Adrenal gland (tissue), 12 donors: ENCODE data around the gene SH3BP4. TPM values are rescaled to one million over a fixed set of nuclear protein-coding genes. Genes with fewer than 3 reads are reported as not detected.

Experiments
- DNase-seq, 7 donors: peaks; one replicate each; pipeline ENCODE4 v3.0.0-alpha.2; 2019 to 2020
- H3K27ac ChIP-seq, 5 donors: fragments of 200-600 bp; sonication (generic) in 4 of 5; 1 replicate in 3 of 5; 2 replicates in 2 of 5; pipeline versions ENCODE4 v1.5.1 to v1.8.0; 2016 to 2020; ENCODE audit warnings: mild to moderate bottlenecking in 1 of 5
- H3K27me3 ChIP-seq: fragments of 200-600 bp; 2 replicates; pipeline ENCODE4 v1.8.0; 2021
- H3K36me3 ChIP-seq, 2 donors: fragments of 200-600 bp; replicated peaks in 1 of 2; 1 replicate in 1 of 2; 2 replicates in 1 of 2; pipeline versions ENCODE4 v1.5.1 to v1.8.0; 2018 to 2022
- H3K4me1 ChIP-seq, 2 donors: fragments of 200-600 bp; replicated peaks in 1 of 2; 1 replicate in 1 of 2; 2 replicates in 1 of 2; pipeline versions ENCODE4 v1.5.1 to v1.8.0; 2018 to 2021
- H3K4me3 ChIP-seq, 4 donors: fragments of 200-600 bp; sonication (generic) in 3 of 4; one replicate each; pipeline ENCODE4 v1.5.1; 2016 to 2018
- H3K9me3 ChIP-seq, 3 donors: fragments of 200-600 bp; sonication (generic) in 1 of 3; replicated peaks in 1 of 3; 1 replicate in 2 of 3; 2 replicates in 1 of 3; pipeline versions ENCODE4 v1.5.1 to v1.8.0; 2016 to 2021
- POLR2A ChIP-seq, 2 donors: fragments of 450-650 bp; IDR thresholded peaks; one replicate each; pipeline ENCODE4 v1.6.1; 2017; ENCODE audit warnings: antibody characterized with exemption in 2 of 2, mild to moderate bottlenecking in 2 of 2, moderate library complexity in 1 of 2
- WGBS, 4 donors: extraction: QIAGEN DNeasy Blood & Tissue Kit in 2 of 4; methylation state at CpG; one replicate each; pipeline versions ENCODE4 v1.1.5 to v1.1.7; 2013 to 2017; 5-methylcytosine and 5-hydroxymethylcytosine counted together
- intact Hi-C, 2 donors: fragments of 100-400 bp; cut with DNase I; formaldehyde crosslinking; loops; one replicate each; pipeline versions ENCODE4 v1.14.1 to v1.15.0; 2022 to 2023
- polyA plus RNA-seq, 3 donors: library from polyadenylated mRNA; stranded (reverse); fragments of 200-250 nt in 2 of 3; fragments of 350-450 nt in 1 of 3; fragmentation: Illumina TruSeq in 1 of 3; extraction: RNeasy Lipid Tissue Mini Kit (QIAGEN cat#74804) in 1 of 3; gene quantifications; one replicate each; pipeline ENCODE4 v1.2.3, GENCODE V29; 2013 to 2014
- total RNA-seq, 9 donors: library from RNA; depleted of rRNA in 4 of 9; stranded (reverse); fragments of >200 nt in 4 of 9; fragments of 120-200 nt in 1 of 9; fragmentation: NEBNext Ultra II Directional in 1 of 9; extraction: Animal tissue kit (Norgen Biotek cat#: 25700) in 1 of 9; gene quantifications; one replicate each; pipeline versions ENCODE4 v1.1.0 to v1.2.4, GENCODE V29; 2013 to 2023
- TF ChIP-seq, protein P1 (sequence below), 6 experiments: fragments of 450-650 bp in 4 of 6; fragments of 200-600 bp in 2 of 6; sonication (generic) in 1 of 6; IDR thresholded peaks; 1 replicate in 5 of 6; 2 replicates in 1 of 6; pipeline versions ENCODE4 v1.5.1 to v1.8.0; 2016 to 2021; ENCODE audit warnings: antibody characterized with exemption in 6 of 6, mild to moderate bottlenecking in 2 of 6, moderate library complexity in 1 of 6
- donor health status: healthy with polysubstance abuse.
- donor health status: Bipolar disorder and iron deficiency.
- donor health status: DM: yes; HTN: yes; CAD: no.
- donor health status: DM: no; HTN: no; CAD: no.
- donor health status: DM: no; HTN: no; CAD: no.
- donor health status: DM: yes; HTN: yes; CAD: no.

SH3BP4 gene
- total and polyA plus RNA-seq, 12 donors: 5.1 to 26.9 (median 19.9) TPM

DNA sequence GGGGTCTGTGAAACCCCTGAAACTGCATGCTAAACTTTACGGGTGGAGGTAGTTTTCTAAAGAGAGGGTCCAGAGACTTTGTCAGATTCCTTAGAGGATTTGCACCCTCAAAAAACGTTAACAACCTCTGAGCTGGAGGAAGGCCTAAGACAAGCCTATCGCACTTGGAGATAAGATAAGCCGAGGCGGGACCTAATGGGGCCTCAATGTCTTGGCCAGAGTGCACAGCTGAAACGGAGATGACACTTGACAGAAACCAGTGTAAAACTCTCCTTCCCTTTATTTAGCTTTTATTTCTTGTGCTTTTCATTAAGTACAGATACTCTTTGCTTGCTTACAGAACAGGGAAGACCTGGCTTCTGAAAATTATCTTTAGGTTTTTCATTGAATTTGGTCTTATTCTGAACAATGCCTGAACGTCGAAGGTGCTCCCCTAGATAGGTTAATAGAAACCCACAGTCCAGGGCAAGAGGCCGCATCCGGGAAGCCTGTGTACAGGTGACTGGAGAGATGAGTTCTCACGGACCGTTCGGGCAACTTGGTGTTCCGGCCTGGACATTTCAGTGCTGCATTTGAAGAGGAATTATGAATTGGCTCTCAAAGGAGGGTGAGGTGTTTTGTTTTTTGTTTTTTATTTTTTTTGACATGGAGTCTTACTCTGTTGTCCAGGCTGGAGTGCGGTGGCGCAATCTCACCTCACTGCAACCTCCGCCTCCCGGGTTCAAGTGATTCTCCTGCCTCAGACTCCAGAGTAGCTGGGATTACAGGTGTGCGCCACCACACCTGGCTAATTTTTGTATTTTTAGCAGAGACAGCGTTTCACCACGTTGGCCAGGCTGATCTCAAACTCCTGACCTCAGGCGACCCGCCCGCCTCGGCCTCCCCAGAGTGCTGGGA is 49.7 kb downstream of the SH3BP4 start:
- peaks cover 0 to 17% of the 10 kb centered on the region in 2 donors for H3K4me1 ChIP-seq
- intact Hi-C loops: no loop called here
- peak overlapping the region in 1 of 5 donors; percentile 50 for H3K27ac ChIP-seq

DNA sequence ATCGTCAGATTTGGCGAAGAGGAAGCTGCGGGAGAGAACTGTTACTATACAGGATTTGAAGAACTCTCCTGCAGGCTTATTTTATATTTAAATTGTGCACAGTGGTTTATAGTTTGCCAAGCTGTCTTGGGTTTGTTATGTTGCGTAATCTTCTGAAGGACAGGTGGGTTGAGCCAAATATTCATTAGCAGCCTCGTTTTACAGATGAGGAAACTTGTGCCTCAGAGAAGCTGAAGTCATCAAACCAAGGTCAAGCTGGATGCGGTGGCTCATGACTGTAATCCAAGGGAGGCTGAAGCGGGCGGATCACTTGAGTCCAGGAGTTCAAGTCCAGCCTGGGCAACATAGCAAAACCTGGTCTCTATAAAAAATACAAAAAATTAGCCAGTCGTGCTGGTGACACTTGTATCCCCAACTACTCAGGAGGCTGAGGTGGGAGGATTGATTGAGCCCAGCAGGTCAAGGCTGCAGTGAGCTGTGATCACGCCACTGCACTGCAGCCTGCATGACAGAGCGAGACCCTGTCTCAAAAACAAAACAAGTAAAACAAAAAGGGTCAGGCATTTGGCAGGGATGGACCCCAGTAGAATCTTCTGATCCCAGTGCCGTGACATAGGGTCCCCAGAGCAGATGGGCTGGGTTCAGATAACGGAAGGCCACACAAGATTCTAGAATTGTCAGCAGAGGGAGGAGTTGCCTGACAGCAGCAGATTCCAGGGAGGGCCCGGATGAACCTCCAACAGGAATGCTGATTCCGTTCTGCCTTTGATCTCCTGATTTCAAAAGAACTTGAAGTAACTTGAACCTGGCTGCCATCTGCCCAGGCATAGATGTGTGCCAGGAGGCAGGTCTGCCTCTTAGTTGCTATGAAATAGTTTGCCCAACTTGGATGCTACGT is 50.6 kb downstream of the SH3BP4 start:
- Histone ChIP-seq H3K4me3 (no peak overlapping the region), H3K27me3 (no peaks in the 10 kb centered on the region), H3K9me3 (no peaks in the 10 kb centered on the region), H3K4me1 (peaks cover 0 to 17% of the 10 kb centered on the region in 2 donors), H3K27ac (peak overlapping the region in 2 of 5 donors; percentile 27 to 44), H3K36me3 (no peaks in the 10 kb centered on the region)
- DNase-seq: peak in 6 of 7 donors; percentile 47 to 84 (median 75)
- 69 to 79% (median 77%) methylated on average over 15 to 16 of the region's 16 CpGs for WGBS, 4 donors
- intact Hi-C loops: no loop called here
- TF ChIP-seq, protein P1, sequence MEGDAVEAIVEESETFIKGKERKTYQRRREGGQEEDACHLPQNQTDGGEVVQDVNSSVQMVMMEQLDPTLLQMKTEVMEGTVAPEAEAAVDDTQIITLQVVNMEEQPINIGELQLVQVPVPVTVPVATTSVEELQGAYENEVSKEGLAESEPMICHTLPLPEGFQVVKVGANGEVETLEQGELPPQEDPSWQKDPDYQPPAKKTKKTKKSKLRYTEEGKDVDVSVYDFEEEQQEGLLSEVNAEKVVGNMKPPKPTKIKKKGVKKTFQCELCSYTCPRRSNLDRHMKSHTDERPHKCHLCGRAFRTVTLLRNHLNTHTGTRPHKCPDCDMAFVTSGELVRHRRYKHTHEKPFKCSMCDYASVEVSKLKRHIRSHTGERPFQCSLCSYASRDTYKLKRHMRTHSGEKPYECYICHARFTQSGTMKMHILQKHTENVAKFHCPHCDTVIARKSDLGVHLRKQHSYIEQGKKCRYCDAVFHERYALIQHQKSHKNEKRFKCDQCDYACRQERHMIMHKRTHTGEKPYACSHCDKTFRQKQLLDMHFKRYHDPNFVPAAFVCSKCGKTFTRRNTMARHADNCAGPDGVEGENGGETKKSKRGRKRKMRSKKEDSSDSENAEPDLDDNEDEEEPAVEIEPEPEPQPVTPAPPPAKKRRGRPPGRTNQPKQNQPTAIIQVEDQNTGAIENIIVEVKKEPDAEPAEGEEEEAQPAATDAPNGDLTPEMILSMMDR (IDR thresholded peaks at IDR 0.05): no peak
- TF ChIP-seq POLR2A (IDR thresholded peaks at IDR 0.05): no peak

More for the DNA sequence above, 49.7 kb downstream of the SH3BP4 start:
- DNase-seq: peak in 1 of 7 donors; percentile 56
- Histone ChIP-seq H3K9me3 (no peaks in the 10 kb centered on the region), H3K4me3 (no peak overlapping the region), H3K36me3 (no peaks in the 10 kb centered on the region), H3K27me3 (no peaks in the 10 kb centered on the region)
- no peak for TF ChIP-seq POLR2A (IDR thresholded peaks at IDR 0.05)
- TF ChIP-seq, protein P1 (IDR thresholded peaks at IDR 0.05): no peak
- WGBS, 4 donors: 76 to 84% (median 79%) methylated on average over 25 of the region's 25 CpGs

DNA sequence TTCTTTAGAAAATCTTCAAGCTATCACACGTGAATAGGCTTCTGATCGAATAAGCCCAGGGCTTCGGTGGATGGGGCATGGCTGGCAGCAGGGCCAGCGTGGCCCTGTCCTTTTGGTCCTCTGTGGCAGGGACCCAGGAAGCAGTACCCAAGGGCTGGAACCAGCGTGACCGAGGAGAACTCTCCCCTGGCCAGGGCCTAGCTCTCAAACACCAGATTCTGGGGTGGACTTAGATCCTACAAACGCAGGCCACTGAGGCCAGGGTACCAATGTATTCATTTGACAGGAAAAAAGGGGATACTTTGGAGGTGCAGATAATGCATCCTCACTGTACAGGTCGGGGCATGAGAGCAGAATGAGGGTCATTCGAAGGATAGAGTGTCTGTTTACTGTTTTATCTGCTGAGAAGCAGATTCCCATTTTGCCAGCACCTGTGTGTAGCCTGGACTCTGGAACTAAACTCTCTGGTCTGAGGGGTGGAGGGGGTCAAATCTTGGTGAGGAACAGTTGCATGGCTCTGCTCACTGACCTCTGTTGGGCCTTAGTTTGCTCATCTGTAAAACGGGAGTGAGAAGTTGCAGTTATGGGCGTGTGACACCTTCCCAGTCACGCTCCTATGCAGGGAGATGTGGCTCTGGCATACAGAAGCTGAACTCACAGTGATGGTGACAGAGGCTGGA is 51.4 kb downstream of the SH3BP4 start:
- WGBS, 4 donors: 86 to 95% (median 91%) methylated on average over 8 to 12 of the region's 12 CpGs
- Histone ChIP-seq H3K27me3 (no peaks in the 10 kb centered on the region), H3K9me3 (no peaks in the 10 kb centered on the region), H3K36me3 (no peaks in the 10 kb centered on the region), H3K27ac (no peak overlapping the region), H3K4me1 (peaks cover 0 to 17% of the 10 kb centered on the region in 2 donors), H3K4me3 (no peak overlapping the region)
- DNase-seq: no peak
- TF ChIP-seq, protein P1 (IDR thresholded peaks at IDR 0.05): no peak
- TF ChIP-seq POLR2A (IDR thresholded peaks at IDR 0.05): no peak
- intact Hi-C loops: no loop called here
